HG02623 (cell line): ENCODE data around the gene TEX47.

Experiments used
- ATAC-seq: cut with Tn5 transposase; IDR thresholded peaks from one replicate; pipeline ENCODE4 v1.9.1; 2021; ENCODE audit warnings: moderate library complexity; ENCODE audit not compliant: unreplicated experiment

Gene TEX47

GRCh38 chr7:88756802-88757201 lies 38.7 kb downstream of the TEX47 start:
- no peak for ATAC-seq

DNA sequence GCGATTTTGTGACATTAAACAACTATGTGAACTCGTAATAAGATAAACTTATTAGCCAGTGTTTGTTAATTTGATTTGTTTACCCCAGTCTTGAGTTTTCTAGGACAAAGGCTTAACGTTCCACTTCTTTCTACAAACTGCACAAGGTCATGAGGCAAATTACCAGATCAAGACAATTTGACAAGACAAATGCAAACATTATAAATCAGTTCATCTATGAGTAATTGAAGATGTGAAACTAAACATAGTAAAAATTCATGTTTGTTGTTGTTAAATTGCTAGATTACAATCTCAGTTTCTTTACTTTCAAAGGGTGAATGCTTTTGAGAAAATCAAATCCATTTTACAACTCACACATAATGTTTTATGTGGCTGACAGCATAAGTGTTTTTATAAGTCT lies 49.4 kb downstream of the TEX47 start:
- no peak for ATAC-seq
